Middle frontal gyrus (tissue), 1 donor: Measurements from ENCODE around the gene SMPDL3B.

Source experiments
- DNase-seq: peaks from one replicate; pipeline ENCODE4 v3.0.0-alpha.2; 2015; ENCODE audit warnings: low spot score; ENCODE audit errors: extremely low spot score

SMPDL3B gene

DNA sequence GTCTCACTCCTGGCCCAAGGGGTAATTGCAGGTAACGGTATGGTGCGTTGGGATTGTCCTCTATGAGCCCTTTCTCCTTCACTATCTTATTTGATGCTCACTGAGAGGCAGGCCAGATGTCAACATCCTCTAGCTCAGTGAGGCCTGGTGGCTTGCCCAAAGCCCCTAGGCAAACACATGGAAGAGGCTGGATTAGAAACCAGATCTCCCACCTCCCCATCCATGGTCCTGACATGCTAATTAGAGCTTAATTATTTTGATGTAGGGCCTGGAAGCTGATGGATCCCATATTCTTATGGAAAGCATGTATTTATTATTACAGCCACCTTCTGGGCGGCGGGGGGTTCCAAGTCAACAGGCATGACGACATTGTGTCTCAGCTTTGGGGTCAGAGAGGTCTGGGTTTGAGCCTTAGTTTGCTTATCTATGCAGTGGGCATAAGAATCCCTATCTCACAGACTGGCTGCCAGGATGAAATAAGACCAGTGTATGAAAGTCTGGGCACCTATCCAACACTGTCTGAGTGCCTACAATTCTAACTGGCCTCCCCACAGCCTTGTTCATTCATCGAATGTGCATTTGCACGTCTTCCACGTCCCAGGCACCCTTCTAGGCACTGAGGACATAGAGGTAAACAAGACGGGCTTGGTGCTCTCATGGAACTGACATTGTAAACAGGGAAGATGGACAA is 6.2 kb downstream of the SMPDL3B start:
- no peak for DNase-seq

DNA sequence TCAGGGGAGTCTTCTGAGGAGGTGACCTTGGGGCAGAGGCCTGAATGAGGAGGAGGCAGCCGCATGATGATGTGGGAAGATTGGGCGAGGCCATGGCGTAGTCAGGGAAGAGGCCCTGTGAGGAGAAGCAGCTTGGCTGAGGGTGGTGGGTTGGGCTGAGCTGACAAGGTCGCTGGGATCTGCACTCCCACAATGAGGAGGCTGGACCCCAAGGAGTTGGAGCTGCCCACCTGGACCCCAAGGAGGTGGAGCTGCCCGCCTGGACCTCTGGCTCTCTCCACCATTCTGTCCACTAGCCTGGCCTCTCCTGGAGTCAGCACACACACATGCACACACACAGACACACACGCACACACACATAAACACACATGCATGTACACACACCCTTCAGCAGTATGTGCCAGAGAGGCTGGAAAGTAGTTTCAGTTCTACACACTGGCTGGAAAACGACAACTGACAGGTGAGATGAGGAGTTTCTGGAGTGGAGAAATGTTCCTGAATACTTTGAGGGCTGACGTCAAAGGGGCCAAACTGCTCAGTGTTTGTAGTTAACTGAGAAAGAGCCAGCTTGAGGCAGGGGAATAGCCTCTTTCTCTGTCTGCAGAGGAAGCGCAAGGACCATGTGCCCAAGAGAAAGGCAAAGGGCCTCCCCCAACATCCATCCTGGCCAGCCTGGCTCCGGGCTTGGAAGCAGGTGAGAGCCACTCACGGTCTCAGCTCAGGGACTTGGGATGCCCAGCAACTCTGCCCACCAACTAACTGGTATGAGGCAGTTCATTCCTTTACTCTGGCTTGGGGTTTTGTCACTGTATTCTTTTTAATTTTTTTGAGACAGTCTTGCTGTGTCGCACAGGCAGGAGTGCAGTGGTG is 7.1 kb downstream of the SMPDL3B start:
- DNase-seq, result no peak

GRCh38 chr1:27945020-27945419 is 10.2 kb downstream of the SMPDL3B start:
- DNase-seq, result no peak

DNA sequence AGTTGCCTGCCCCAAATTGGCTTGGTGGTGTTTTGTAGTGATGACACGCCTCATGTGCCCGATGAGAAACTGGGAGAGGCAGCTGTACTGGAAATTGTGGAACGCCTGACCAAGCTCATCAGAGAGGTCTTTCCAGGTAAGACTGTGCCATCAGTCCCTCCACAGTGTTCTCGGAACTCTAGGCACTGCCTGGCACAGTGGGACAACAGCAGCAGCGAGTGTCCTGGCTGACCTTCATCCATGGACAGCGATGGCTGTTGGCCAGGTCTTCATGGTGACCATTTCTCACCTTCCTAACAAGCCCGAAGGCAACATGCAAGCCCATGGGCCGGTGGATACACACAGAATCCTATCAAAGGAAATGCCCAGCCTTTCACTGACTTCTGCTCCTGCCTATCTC is 14.2 kb downstream of the SMPDL3B start:
- no peak for DNase-seq

DNA sequence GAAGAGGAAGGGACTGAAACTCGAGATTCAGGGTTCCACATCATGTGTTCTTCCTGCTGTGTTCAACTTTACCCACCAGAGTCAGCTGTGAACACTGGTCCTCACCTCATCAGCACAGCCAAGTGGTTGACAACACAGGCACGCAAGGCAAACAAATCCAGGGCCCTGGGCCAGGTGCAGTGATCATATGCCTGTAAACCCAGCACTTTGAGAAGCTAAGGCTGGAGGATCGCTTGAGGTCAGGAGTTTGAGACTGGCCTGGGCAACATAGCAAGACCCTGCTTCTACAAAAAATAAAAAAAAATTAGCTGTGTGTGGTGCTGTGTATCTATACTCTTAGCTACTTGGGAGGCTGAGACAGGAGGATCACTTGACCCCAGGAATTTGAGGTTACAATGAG is 16.6 kb downstream of the SMPDL3B start:
- no peak for DNase-seq

- no peak for DNase-seq
Measured at GRCh38 chr1:27952147-27952546, 17.3 kb downstream of the SMPDL3B start.

- no peak for DNase-seq
Measured at GRCh38 chr1:27954186-27954585, 19.4 kb downstream of the SMPDL3B start.

DNA sequence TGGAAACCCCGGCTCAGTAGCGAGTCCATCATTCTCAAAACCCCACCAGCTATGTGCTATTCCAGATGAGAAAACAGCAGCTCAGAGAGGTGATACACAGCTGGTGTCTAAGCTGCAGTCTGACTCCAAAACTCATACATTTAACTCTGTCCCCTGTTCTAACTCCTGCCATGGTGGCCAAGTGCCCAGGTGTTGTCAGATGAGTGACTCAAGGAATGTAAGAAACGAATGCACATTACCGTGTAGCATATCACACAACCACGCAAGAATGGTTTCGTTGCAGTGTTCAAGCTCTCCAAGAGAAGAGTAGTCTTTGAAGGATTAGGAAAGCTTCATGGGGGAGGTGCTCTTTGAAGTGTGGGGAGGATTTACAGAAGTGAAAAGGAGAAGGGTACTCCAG is 20.3 kb downstream of the SMPDL3B start:
- DNase-seq, result no peak

- DNase-seq, result no peak
Measured at GRCh38 chr1:27956761-27957160, 22.0 kb downstream of the SMPDL3B start.

DNA sequence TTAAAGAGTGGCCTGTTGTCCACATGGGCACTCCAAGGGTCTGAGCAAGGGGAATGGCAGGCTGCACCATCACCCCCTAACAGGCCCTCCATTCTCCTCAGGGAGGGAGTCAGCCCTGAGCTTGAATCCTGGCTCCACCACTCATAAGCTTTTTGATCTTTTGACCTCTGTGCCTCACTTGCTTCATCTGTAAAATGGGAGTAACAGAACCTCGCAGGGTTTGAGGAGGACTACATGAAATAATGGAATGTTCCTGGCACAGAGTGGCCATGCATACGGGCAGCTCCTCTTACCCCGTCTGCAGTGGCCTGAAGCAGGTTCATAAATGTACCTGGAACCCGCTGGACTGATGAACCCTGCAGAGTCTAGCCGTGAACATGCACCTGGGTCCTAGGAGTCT is 22.9 kb downstream of the SMPDL3B start:
- DNase-seq, result no peak

GRCh38 chr1:27958513-27958912 is 23.7 kb downstream of the SMPDL3B start:
- DNase-seq, result no peak

GRCh38 chr1:27959792-27960603 is 25.2 kb downstream of the SMPDL3B start, which contains the start of gene XKR8:
XKR8 (plus strand) TSS chr1:27959973; CDS start chr1:27960070, 97 bp downstream.
- DNase-seq, result no peak

GRCh38 chr1:27960762-27961645 is 26.2 kb downstream of the SMPDL3B start:
- no peak for DNase-seq

GRCh38 chr1:27961646-27962221 is 26.9 kb downstream of the SMPDL3B start:
- no peak for DNase-seq

- DNase-seq, result no peak
Measured at GRCh38 chr1:27963393-27963792, 28.6 kb downstream of the SMPDL3B start.

GRCh38 chr1:27966402-27967105 is 31.8 kb downstream of the SMPDL3B start:
- no peak for DNase-seq

- no peak for DNase-seq
Measured at GRCh38 chr1:27967106-27967883, 32.5 kb downstream of the SMPDL3B start.

DNA sequence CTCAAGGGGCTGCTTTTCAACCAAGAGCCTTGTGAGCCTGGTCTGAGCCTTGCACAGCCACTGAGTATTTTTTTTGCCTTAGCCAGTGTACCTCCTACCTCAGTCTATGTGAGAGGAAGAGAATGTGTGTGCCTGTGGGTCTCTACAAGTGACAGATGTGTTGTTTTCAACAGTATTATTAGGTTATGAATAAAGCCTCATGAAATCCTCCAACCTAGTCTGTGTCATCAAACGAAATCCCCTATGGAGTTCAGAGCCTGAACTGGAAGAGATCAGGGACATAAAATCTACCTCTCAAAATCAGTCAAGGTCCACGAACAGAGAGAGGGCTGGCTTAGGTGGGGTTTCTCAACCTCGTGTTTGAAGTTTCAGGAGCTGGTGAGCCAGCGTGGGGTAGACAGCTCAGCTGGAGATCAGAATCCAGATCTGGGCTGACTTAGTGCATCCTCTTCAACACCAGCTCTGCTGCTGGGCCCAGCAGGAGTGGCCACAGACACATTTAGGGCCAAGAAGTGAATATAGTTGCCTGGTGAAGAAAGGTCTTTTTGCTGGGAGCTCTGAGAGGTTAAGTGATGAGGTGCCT is 33.2 kb downstream of the SMPDL3B start:
- no peak for DNase-seq

DNA sequence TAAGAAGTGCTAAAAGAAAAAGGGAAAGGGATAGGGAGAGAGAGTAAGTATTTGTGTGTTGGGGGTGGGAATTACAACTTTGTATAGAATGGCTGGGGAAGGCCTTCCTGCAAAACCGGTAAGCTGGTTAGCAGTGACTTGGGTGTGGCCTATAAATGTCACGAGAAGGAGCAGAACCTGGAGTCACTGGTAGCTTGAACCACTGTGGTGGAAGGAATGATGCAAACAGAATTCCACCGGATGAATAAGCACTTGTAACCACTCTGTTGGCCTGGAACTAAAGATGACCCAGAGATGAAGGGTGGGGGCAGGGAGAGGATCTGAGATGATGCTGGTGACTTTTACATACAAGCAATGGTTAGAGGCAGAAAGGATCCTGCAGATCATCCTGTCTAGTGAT is 33.9 kb downstream of the SMPDL3B start:
- no peak for DNase-seq
